ENCODE data around the gene FKBP1B. TPM values are rescaled to one million over a fixed set of nuclear protein-coding genes. Genes with fewer than 3 reads are reported as not detected.

The FKBP1B gene
- polyA plus RNA-seq, 2 of the 4 experiments (the other 2 are of a cell fraction) = 8.5 to 16.1 TPM

DNA sequence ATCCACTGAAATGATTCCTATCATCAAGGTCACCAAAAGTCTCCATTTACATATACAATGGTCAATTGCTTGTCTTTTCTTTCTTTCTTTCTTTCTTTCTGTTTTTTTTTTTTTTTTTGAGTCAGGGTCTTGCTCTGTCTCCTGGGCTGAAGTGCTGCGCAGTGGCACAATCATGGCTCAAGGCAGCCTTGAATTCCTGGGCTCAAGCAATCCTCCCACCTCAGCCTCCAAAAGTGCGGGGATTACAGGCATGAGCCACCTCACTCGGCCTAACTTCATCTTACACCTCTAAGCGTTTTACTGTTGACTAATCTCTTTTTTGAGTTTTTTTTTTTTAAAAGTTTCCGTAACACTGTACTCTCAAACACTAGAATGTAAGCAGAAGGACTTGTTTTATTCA, 25.7 kb downstream of the FKBP1B start:
- no peak for TF ChIP-seq ESRRA (IDR thresholded peaks at IDR 0.05; ENCODE audit: borderline replicate concordance, low read length)
- TF ChIP-seq EHF (CRISPR knock-in tag; IDR thresholded peaks at IDR 0.05) = no peak
- no peak for TF ChIP-seq PHF8 (IDR thresholded peaks at IDR 0.05; ENCODE audit: borderline replicate concordance, low read depth)
- TF ChIP-seq RARB (CRISPR knock-in tag; IDR thresholded peaks at IDR 0.05) = no peak
- no peak for TF ChIP-seq RNF2 (IDR thresholded peaks at IDR 0.05; ENCODE audit: borderline replicate concordance, low read depth)
- TF ChIP-seq PBX3 (IDR thresholded peaks at IDR 0.05) = no peak
- TF ChIP-seq CBX2 (IDR thresholded peaks at IDR 0.05; ENCODE audit: borderline replicate concordance, low read depth) = no peak
- no peak for TF ChIP-seq ZNF302 (CRISPR knock-in tag; IDR thresholded peaks at IDR 0.05)
- no peak for TF ChIP-seq BHLHE40 (IDR thresholded peaks at IDR 0.05; ENCODE audit: low read depth, low read length)
- TF ChIP-seq NR3C1 (IDR thresholded peaks at IDR 0.05) = no peak
- no peak for TF ChIP-seq MAX (IDR thresholded peaks at IDR 0.05)
- no peak for TF ChIP-seq RCOR1 (IDR thresholded peaks at IDR 0.05; ENCODE audit: low read depth, low read length)
- TF ChIP-seq JUN (IDR thresholded peaks at IDR 0.05) = no peak
- Histone ChIP-seq H3K4me1 (peaks cover 19% of the 10 kb centered on the region), H3K27ac (peak overlapping the region; percentile 84 to 85), H3K4me3 (peak overlapping the region; percentile 82), H3K9me3 (no peaks in the 10 kb centered on the region), H3K4me2 (peak overlapping the region; percentile 68)
- DNase-seq (ENCODE audit: low read depth in 1 of 2, low spot score in 1 of 2) (no peak), ATAC-seq (no peak), FAIRE-seq (no peak)
- CTCF ChIA-PET = interaction anchor here (2.6 to 2.9 kb wide), 2 partner anchors 9 to 149 kb away, joined by 11 to 13 read pairs; partner anchors contain the start of genes ATAD2B and TP53I3
- 43% methylated on average over 5 of the region's 5 CpGs for WGBS (ENCODE audit: missing lambda C conversion rate)
- POLR2A ChIA-PET = interaction anchor here (2.0 to 2.8 kb wide), 3 partner anchors 9 to 149 kb away, joined by 15 to 72 read pairs (median 28); partner anchors contain the start of genes ATAD2B and TP53I3

DNA sequence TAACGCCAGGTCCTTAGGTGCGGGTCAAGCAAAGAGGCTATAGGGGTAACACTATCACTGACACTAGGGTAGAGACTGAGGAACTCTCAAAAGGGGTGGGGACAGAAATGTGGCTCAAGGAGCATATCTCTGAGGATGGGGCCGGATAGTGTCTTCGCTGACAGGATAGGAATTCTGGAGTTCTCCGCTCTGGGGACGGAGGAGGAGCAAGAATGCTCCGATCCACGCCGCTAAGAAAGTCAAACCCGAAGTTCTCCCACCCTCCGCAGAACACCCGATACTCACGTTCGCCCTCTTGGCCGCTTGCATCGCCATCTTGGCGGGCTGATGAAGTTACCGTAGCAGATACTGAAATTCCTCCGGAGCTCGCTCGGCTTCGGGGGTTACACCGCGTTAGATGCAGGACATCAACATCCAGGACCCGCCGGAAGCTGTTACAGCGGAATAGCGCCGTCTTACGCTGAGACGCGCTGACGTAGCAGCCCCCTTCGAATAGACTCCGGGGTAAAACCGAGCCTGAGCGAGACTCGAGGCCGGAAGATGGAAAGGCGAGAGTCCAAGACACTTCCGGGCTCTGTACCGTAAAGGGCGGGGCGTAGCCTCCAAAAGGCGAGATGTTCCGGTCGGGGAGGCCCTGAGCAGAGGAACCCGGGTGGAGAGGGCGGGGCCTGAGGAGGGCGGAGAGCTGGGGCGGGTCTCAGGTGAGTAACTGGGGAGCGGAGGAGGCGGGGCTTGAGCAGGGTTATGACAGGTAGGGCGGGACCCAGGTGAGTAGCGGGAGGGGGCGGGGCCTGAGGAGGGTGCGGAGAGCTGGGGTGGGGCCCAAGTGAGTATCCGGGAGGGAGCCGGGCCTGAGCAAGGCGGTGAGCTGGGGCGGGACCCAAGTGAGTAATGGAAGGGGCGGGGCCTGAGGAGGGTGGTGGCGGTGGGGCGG, 26.6 kb downstream of the FKBP1B start, which contains the start of gene SF3B6:
TSS of gene SF3B6 (minus strand) at position 412 of the 934 bp plus-strand sequence. CDS start at position 315, 97 bp downstream.
- H3K4me2 ChIP-seq = peak within 1 kb of the TSS; percentile 72
- peaks cover 19% of the 10 kb centered on the region for H3K4me1 ChIP-seq
- peak within 1 kb of the TSS; percentile 84 to 85 for H3K27ac ChIP-seq
- WGBS (ENCODE audit: missing lambda C conversion rate) = 1% methylated on average over 47 of the region's 64 CpGs
- peak; percentile 92 to 99 for DNase-seq (ENCODE audit: low read depth in 1 of 2, low spot score in 1 of 2)
- ATAC-seq = peak; percentile 91 to 94
- H3K9me3 ChIP-seq = no peaks in the 10 kb centered on the region
- ChIA-PET CTCF (interaction anchor here (0.6 to 2.9 kb wide), 7 partner anchors 8 to 228 kb away, joined by 3 to 13 read pairs (median 3); partner anchors contain the start of genes ATAD2B and TP53I3), POLR2A (interaction anchor here (0.6 to 2.8 kb wide), 12 partner anchors 9 to 627 kb away, joined by 3 to 72 read pairs (median 7); partner anchors contain the start of genes ATAD2B, FAM228B, FKBP1B and PFN4)
- H3K4me3 ChIP-seq = peak within 1 kb of the TSS; percentile 82
- FAIRE-seq = peak; percentile 93
- TF ChIP-seq RFX5 (IDR thresholded peaks at IDR 0.05) (0 out of 2 replicates have a peak, but pooled peaks have one; percentile 50), CHD2 (IDR thresholded peaks at IDR 0.05; ENCODE audit: low read length, partially characterized antibody) (peak; percentile 55), SMC3 (IDR thresholded peaks at IDR 0.05) (peak; percentile 39), HEYL (CRISPR knock-in tag; IDR thresholded peaks at IDR 0.05) (no peak), NR3C1 (IDR thresholded peaks at IDR 0.05) (no peak), FOSL2 (IDR thresholded peaks at IDR 0.05) (no peak), FOSL2 (CRISPR knock-in tag; IDR thresholded peaks at IDR 0.05) (peak; percentile 67), RAD21 (conservative IDR thresholded peaks at IDR 0.05 in 1 of 2, IDR thresholded peaks at IDR 0.05 in 1 of 2) (peak; percentile 28 to 31; a peak in 3 of 5 replicates), MAZ (IDR thresholded peaks at IDR 0.05; ENCODE audit: borderline replicate concordance, low read depth, low read length) (peak; percentile 90), CBX2 (IDR thresholded peaks at IDR 0.05; ENCODE audit: borderline replicate concordance, low read depth) (no peak), GATA3 (IDR thresholded peaks at IDR 0.05; ENCODE audit: borderline replicate concordance) (peak; percentile 77), KDM5A (IDR thresholded peaks at IDR 0.05) (peak; percentile 70), PBX3 (IDR thresholded peaks at IDR 0.05) (peak; percentile 95), ZFP36 (IDR thresholded peaks at IDR 0.05; ENCODE audit: borderline replicate concordance, partially characterized antibody) (peak; percentile 77), MAX (IDR thresholded peaks at IDR 0.05) (peak; percentile 94), CHD4 (IDR thresholded peaks at IDR 0.05; ENCODE audit: borderline replicate concordance) (no peak), MAFK (IDR thresholded peaks at IDR 0.05; ENCODE audit: partially characterized antibody) (peak; percentile 85), POLR2A (IDR thresholded peaks at IDR 0.05; ENCODE audit: low read length) (peak; percentile 88), JUN (IDR thresholded peaks at IDR 0.05) (peak; percentile 86 to 97), E2F6 (IDR thresholded peaks at IDR 0.05; ENCODE audit: borderline replicate concordance, low read depth) (peak; percentile 59; the same call in 1 of the 2 replicates)
- TF ChIP-seq, protein P1, sequence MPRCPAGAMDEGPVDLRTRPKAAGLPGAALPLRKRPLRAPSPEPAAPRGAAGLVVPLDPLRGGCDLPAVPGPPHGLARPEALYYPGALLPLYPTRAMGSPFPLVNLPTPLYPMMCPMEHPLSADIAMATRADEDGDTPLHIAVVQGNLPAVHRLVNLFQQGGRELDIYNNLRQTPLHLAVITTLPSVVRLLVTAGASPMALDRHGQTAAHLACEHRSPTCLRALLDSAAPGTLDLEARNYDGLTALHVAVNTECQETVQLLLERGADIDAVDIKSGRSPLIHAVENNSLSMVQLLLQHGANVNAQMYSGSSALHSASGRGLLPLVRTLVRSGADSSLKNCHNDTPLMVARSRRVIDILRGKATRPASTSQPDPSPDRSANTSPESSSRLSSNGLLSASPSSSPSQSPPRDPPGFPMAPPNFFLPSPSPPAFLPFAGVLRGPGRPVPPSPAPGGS (IDR thresholded peaks at IDR 0.05) = peak; percentile 94
- TF ChIP-seq, protein P2, sequence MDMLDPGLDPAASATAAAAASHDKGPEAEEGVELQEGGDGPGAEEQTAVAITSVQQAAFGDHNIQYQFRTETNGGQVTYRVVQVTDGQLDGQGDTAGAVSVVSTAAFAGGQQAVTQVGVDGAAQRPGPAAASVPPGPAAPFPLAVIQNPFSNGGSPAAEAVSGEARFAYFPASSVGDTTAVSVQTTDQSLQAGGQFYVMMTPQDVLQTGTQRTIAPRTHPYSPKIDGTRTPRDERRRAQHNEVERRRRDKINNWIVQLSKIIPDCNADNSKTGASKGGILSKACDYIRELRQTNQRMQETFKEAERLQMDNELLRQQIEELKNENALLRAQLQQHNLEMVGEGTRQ (IDR thresholded peaks at IDR 0.05) = no peak

Measured in A549 (cell line).